IPS-18a (cell line): ENCODE data around the gene SLC12A6.
"Not testable (repeated sequence)": the region's sequence is repeated elsewhere in the genome, so short reads cannot be mapped to it uniquely, and the experiment has no call there.

Experiments
- H3K27ac ChIP-seq: one replicate; pipeline ENCODE4 v1.5.1; 2013; ENCODE audit warnings: low read length
- H3K27me3 ChIP-seq: one replicate; pipeline ENCODE4 v1.6.1; 2013; ENCODE audit warnings: mild to moderate bottlenecking, low read length; ENCODE audit not compliant: control insufficient read depth, insufficient read depth
- H3K36me3 ChIP-seq: one replicate; pipeline ENCODE4 v1.6.1; 2013; ENCODE audit warnings: low read depth, low read length; ENCODE audit not compliant: control insufficient read depth
- H3K4me1 ChIP-seq: one replicate; pipeline ENCODE4 v1.6.1; 2013; ENCODE audit warnings: low read depth, low read length; ENCODE audit not compliant: control insufficient read depth
- H3K4me3 ChIP-seq: one replicate; pipeline ENCODE4 v1.5.1; 2013; ENCODE audit warnings: low read length
- H3K9ac ChIP-seq: one replicate; pipeline ENCODE4 v1.6.1; 2013; ENCODE audit warnings: mild to moderate bottlenecking, low read length, moderate library complexity
- H3K9me3 ChIP-seq: one replicate; pipeline ENCODE4 v1.6.1; 2013; ENCODE audit warnings: low read depth, low read length; ENCODE audit not compliant: control insufficient read depth

The SLC12A6 gene

GRCh38 chr15:34355241-34355640, 17.7 kb upstream of the SLC12A6 start:
- no peaks in the 10 kb centered on the region for H3K9me3 ChIP-seq
- H3K4me3 ChIP-seq, result no peak overlapping the region
- H3K4me1 ChIP-seq, result no peaks in the 10 kb centered on the region
- H3K27me3 ChIP-seq, result no peaks in the 10 kb centered on the region
- peaks cover 41% of the 10 kb centered on the region for H3K36me3 ChIP-seq
- no peak overlapping the region for H3K9ac ChIP-seq
- no peak overlapping the region for H3K27ac ChIP-seq

- Histone ChIP-seq H3K36me3 (peaks cover 34% of the 10 kb centered on the region), H3K27ac (no peak overlapping the region), H3K9me3 (no peaks in the 10 kb centered on the region), H3K4me3 (no peak overlapping the region), H3K27me3 (no peaks in the 10 kb centered on the region), H3K4me1 (no peaks in the 10 kb centered on the region), H3K9ac (no peak overlapping the region)
Observed at GRCh38 chr15:34354286-34354685, 16.7 kb upstream of the SLC12A6 start.

- no peaks in the 10 kb centered on the region for H3K4me1 ChIP-seq
- no peak overlapping the region for H3K27ac ChIP-seq
- no peaks in the 10 kb centered on the region for H3K9me3 ChIP-seq
- peaks cover 30% of the 10 kb centered on the region for H3K36me3 ChIP-seq
- H3K27me3 ChIP-seq, result no peaks in the 10 kb centered on the region
- H3K4me3 ChIP-seq, result no peak overlapping the region
- no peak overlapping the region for H3K9ac ChIP-seq
Observed at GRCh38 chr15:34353627-34354026, 16.0 kb upstream of the SLC12A6 start.

GRCh38 chr15:34352996-34353395, 15.4 kb upstream of the SLC12A6 start:
- H3K27ac ChIP-seq, H3K4me1 ChIP-seq, H3K9ac ChIP-seq, H3K27me3 ChIP-seq, H3K9me3 ChIP-seq, H3K4me3 ChIP-seq: not testable (repeated sequence)
- peaks cover 26% of the 10 kb centered on the region for H3K36me3 ChIP-seq

GRCh38 chr15:34349769-34350168, 12.2 kb upstream of the SLC12A6 start:
- no peak overlapping the region for H3K27ac ChIP-seq
- H3K4me3 ChIP-seq, result no peak overlapping the region
- no peak overlapping the region for H3K9ac ChIP-seq
- H3K27me3 ChIP-seq, result no peaks in the 10 kb centered on the region
- peaks cover 6% of the 10 kb centered on the region for H3K36me3 ChIP-seq
- H3K4me1 ChIP-seq, result peaks cover 5% of the 10 kb centered on the region
- H3K9me3 ChIP-seq, result no peaks in the 10 kb centered on the region

- no peaks in the 10 kb centered on the region for H3K36me3 ChIP-seq
- peaks cover 5% of the 10 kb centered on the region for H3K4me1 ChIP-seq
- H3K9me3 ChIP-seq, result no peaks in the 10 kb centered on the region
- no peak overlapping the region for H3K27ac ChIP-seq
- no peaks in the 10 kb centered on the region for H3K27me3 ChIP-seq
- H3K9ac ChIP-seq, result no peak overlapping the region
- no peak overlapping the region for H3K4me3 ChIP-seq
Observed at GRCh38 chr15:34348735-34349300, 11.2 kb upstream of the SLC12A6 start.

- Histone ChIP-seq H3K27me3 (no peaks in the 10 kb centered on the region), H3K36me3 (no peaks in the 10 kb centered on the region), H3K4me1 (peaks cover 5% of the 10 kb centered on the region), H3K27ac (no peak overlapping the region), H3K4me3 (no peak overlapping the region), H3K9me3 (no peaks in the 10 kb centered on the region), H3K9ac (no peak overlapping the region)
Observed at GRCh38 chr15:34347951-34348638, 10.5 kb upstream of the SLC12A6 start.

- Histone ChIP-seq H3K4me3 (peak within 1 kb of the TSS; percentile 82), H3K27me3 (no peaks in the 10 kb centered on the region), H3K9ac (peak within 1 kb of the TSS; percentile 92), H3K4me1 (peaks cover 5% of the 10 kb centered on the region), H3K9me3 (no peaks in the 10 kb centered on the region), H3K36me3 (peaks cover 18% of the 10 kb centered on the region), H3K27ac (peak within 1 kb of the TSS; percentile 62)
Observed at GRCh38 chr15:34342737-34343575, 5.4 kb upstream of the SLC12A6 start, which contains the start of the genes NOP10 and NUTM1. Gene NOP10 (minus strand): TSS chr15:34343136. CDS start chr15:34343073, 63 bp downstream. Gene NUTM1 (plus strand): TSS chr15:34343315. CDS start chr15:34343697, 382 bp downstream.

GRCh38 chr15:34342213-34342736, 4.7 kb upstream of the SLC12A6 start:
- peaks cover 18% of the 10 kb centered on the region for H3K36me3 ChIP-seq
- peak overlapping the region; percentile 82 for H3K4me3 ChIP-seq
- H3K27ac ChIP-seq, result peak overlapping the region; percentile 36
- peak overlapping the region; percentile 92 for H3K9ac ChIP-seq
- not testable (repeated sequence) for H3K27me3 ChIP-seq, H3K9me3 ChIP-seq, H3K4me1 ChIP-seq

- Histone ChIP-seq H3K9ac (peak overlapping the region; percentile 92), H3K36me3 (peaks cover 18% of the 10 kb centered on the region), H3K4me3 (peak overlapping the region; percentile 82), H3K27me3 (peaks cover 5% of the 10 kb centered on the region), H3K4me1 (peaks cover 5% of the 10 kb centered on the region), H3K9me3 (no peaks in the 10 kb centered on the region), H3K27ac (no peak overlapping the region)
Observed at GRCh38 chr15:34341381-34342212, 4.0 kb upstream of the SLC12A6 start.

GRCh38 chr15:34339946-34340345, 2.4 kb upstream of the SLC12A6 start:
- H3K9ac ChIP-seq, result no peak overlapping the region
- no peak overlapping the region for H3K27ac ChIP-seq
- peaks cover 2% of the 10 kb centered on the region for H3K4me1 ChIP-seq
- H3K27me3 ChIP-seq, result peaks cover 9% of the 10 kb centered on the region
- no peak overlapping the region for H3K4me3 ChIP-seq
- H3K36me3 ChIP-seq, result peaks cover 18% of the 10 kb centered on the region
- no peaks in the 10 kb centered on the region for H3K9me3 ChIP-seq
